ENCODE data around the gene BDKRB2.

The BDKRB2 gene

DNA sequence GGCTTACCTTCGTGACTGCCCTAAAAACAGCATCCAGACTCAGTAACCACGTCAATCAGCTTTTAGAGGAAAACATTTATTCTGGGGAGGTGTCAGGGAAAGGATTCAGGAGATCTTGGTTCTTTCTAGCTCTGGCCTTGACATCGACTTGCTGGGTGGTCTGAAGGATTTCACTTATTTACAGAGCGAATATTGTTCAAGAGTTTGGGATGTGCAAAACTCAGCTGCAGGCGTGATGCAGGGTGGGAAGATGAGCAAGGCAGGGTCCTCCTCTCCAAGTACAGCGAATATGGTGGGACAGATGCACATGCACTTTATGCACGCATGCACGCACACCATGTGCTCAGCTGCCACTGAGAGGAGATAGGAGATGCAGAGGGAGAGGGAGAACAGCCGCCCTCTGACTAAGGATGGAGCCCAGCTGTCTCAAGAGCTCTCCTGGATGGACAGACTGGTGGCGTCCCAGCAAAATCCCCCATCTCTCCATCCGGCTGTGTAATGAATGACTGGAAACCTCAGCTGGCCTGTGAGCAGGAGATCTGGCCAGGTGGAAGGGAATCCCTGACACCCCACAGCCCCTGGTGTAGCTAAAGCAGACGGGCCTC, 27.0 kb downstream of the BDKRB2 start:
- no peaks in the 10 kb centered on the region for H3K79me2 ChIP-seq (ENCODE audit: insufficient read depth, low read depth)
- TF ChIP-seq, protein P1, sequence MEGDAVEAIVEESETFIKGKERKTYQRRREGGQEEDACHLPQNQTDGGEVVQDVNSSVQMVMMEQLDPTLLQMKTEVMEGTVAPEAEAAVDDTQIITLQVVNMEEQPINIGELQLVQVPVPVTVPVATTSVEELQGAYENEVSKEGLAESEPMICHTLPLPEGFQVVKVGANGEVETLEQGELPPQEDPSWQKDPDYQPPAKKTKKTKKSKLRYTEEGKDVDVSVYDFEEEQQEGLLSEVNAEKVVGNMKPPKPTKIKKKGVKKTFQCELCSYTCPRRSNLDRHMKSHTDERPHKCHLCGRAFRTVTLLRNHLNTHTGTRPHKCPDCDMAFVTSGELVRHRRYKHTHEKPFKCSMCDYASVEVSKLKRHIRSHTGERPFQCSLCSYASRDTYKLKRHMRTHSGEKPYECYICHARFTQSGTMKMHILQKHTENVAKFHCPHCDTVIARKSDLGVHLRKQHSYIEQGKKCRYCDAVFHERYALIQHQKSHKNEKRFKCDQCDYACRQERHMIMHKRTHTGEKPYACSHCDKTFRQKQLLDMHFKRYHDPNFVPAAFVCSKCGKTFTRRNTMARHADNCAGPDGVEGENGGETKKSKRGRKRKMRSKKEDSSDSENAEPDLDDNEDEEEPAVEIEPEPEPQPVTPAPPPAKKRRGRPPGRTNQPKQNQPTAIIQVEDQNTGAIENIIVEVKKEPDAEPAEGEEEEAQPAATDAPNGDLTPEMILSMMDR (conservative IDR thresholded peaks at IDR 0.05; ENCODE audit: low read depth, low read length) = no peak
- H3K27ac ChIP-seq = no peak overlapping the region
- H3K27me3 ChIP-seq (ENCODE audit: insufficient read depth, low read depth) = no peaks in the 10 kb centered on the region
- no peak overlapping the region for H3K9ac ChIP-seq
- no peaks in the 10 kb centered on the region for H4K20me1 ChIP-seq (ENCODE audit: insufficient read depth)
- no peak overlapping the region for H3K4me2 ChIP-seq
- no peak overlapping the region for H3K4me3 ChIP-seq (IDR thresholded peaks at IDR 0.05; ENCODE audit: insufficient read depth, low read depth, low read length)
- H3K4me1 ChIP-seq (ENCODE audit: low read depth, poor library complexity, severe bottlenecking) = no peaks in the 10 kb centered on the region
- no peaks in the 10 kb centered on the region for H3K36me3 ChIP-seq (ENCODE audit: insufficient read depth)
- H2AFZ ChIP-seq (ENCODE audit: low read depth) = no peak overlapping the region

DNA sequence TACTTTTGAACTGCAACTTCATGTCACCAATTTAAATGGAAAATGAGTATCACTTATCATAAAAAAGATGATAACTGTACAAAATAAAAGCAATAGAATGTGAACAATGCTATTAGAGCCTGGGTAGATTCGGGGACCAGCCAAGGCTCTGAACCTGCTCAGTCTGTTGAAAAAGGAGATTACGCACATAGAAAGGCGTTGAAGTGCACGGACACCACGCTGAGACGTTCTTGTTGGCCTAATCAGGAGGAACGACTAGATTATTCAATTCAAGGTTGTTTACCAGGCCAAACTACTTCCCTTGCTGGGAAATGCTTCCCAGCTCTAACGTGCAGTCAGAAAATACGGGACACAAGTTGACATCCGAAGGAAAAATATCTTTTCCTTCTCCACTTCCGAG, 27.9 kb downstream of the BDKRB2 start:
- H4K20me1 ChIP-seq (ENCODE audit: insufficient read depth) = no peaks in the 10 kb centered on the region
- H3K36me3 ChIP-seq (ENCODE audit: insufficient read depth) = no peaks in the 10 kb centered on the region
- TF ChIP-seq, protein P1 (conservative IDR thresholded peaks at IDR 0.05; ENCODE audit: low read depth, low read length) = no peak
- no peaks in the 10 kb centered on the region for H3K79me2 ChIP-seq (ENCODE audit: insufficient read depth, low read depth)
- no peak overlapping the region for H3K9ac ChIP-seq
- H3K4me3 ChIP-seq (IDR thresholded peaks at IDR 0.05; ENCODE audit: insufficient read depth, low read depth, low read length) = no peak overlapping the region
- H3K27me3 ChIP-seq (ENCODE audit: insufficient read depth, low read depth) = no peaks in the 10 kb centered on the region
- H3K4me2 ChIP-seq = no peak overlapping the region
- no peak overlapping the region for H2AFZ ChIP-seq (ENCODE audit: low read depth)
- no peak overlapping the region for H3K27ac ChIP-seq
- H3K4me1 ChIP-seq (ENCODE audit: low read depth, poor library complexity, severe bottlenecking) = no peaks in the 10 kb centered on the region

DNA sequence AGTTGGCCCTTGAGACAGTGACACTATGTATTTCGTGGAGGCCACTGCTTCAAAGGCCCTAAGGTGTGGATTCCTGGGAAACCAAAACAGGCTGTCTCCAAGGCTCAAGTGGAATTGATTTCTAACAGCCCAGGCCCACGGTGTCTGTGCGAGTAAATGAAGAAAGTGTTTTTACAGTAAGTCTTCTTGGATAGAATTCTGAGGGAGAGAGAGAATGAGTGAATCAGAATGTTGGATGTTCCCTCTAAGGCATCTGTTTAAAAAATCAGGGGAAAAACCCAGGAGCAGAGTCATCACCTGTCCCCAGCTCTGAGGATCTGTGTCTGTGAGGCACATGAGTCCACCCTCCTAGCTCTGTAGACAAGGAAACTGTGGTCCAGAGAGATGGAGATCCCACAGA, 29.0 kb downstream of the BDKRB2 start:
- TF ChIP-seq, protein P1 (conservative IDR thresholded peaks at IDR 0.05; ENCODE audit: low read depth, low read length) = no peak
- H3K4me2 ChIP-seq = no peak overlapping the region
- no peaks in the 10 kb centered on the region for H3K27me3 ChIP-seq (ENCODE audit: insufficient read depth, low read depth)
- no peaks in the 10 kb centered on the region for H3K79me2 ChIP-seq (ENCODE audit: insufficient read depth, low read depth)
- H3K9ac ChIP-seq = no peak overlapping the region
- H3K4me1 ChIP-seq (ENCODE audit: low read depth, poor library complexity, severe bottlenecking) = no peaks in the 10 kb centered on the region
- no peak overlapping the region for H2AFZ ChIP-seq (ENCODE audit: low read depth)
- H3K27ac ChIP-seq = no peak overlapping the region
- no peaks in the 10 kb centered on the region for H3K36me3 ChIP-seq (ENCODE audit: insufficient read depth)
- no peaks in the 10 kb centered on the region for H4K20me1 ChIP-seq (ENCODE audit: insufficient read depth)
- no peak overlapping the region for H3K4me3 ChIP-seq (IDR thresholded peaks at IDR 0.05; ENCODE audit: insufficient read depth, low read depth, low read length)

DNA sequence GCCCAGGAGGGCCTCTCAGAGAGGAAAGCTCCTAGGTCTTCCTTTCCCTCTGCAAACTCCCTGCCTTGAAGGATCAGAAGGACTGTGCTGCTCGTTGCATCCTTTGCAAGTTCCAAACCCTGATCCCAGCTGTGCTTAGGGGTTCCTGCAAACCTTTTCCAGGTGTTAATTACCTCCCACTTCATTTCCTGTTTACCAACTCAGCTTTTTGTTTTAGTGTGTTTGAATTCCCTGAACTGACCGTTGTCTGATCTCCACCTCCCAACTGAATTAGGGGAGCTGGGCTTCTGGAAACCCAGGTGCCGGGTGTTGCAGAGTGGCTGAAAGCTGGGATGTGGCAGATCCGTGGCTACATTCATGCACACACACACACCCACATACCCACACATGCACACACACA, 30.8 kb downstream of the BDKRB2 start:
- Histone ChIP-seq H2AFZ (ENCODE audit: low read depth) (no peak overlapping the region), H3K79me2 (ENCODE audit: insufficient read depth, low read depth) (no peaks in the 10 kb centered on the region), H3K27me3 (ENCODE audit: insufficient read depth, low read depth) (no peaks in the 10 kb centered on the region), H4K20me1 (ENCODE audit: insufficient read depth) (no peaks in the 10 kb centered on the region), H3K9ac (no peak overlapping the region), H3K36me3 (ENCODE audit: insufficient read depth) (no peaks in the 10 kb centered on the region), H3K4me3 (IDR thresholded peaks at IDR 0.05; ENCODE audit: insufficient read depth, low read depth, low read length) (no peak overlapping the region), H3K4me1 (ENCODE audit: low read depth, poor library complexity, severe bottlenecking) (no peaks in the 10 kb centered on the region), H3K27ac (no peak overlapping the region), H3K4me2 (no peak overlapping the region)
- TF ChIP-seq, protein P1 (conservative IDR thresholded peaks at IDR 0.05; ENCODE audit: low read depth, low read length) = no peak

Measured in KMS-11 (cell line).